ENCODE data around the gene EFCAB6.

- no peak for TF ChIP-seq CTCF (conservative IDR thresholded peaks at IDR 0.05; ENCODE audit: low read depth, low read length)
- no peak for TF ChIP-seq MXI1 (IDR thresholded peaks at IDR 0.05; ENCODE audit: borderline replicate concordance, low read depth, low read length)
- TF ChIP-seq MAZ (IDR thresholded peaks at IDR 0.05; ENCODE audit: borderline replicate concordance, low read depth, low read length) = no peak
- TF ChIP-seq USF2 (IDR thresholded peaks at IDR 0.05; ENCODE audit: low read depth, low read length) = no peak
- TF ChIP-seq FOS (IDR thresholded peaks at IDR 0.05; ENCODE audit: low read depth, low read length) = no peak
- no peak for TF ChIP-seq RCOR1 (IDR thresholded peaks at IDR 0.05; ENCODE audit: insufficient replicate concordance, low read length)
- TF ChIP-seq BHLHE40 (IDR thresholded peaks at IDR 0.05; ENCODE audit: low read depth, low read length) = no peak
These were observed 244.3 kb downstream of the EFCAB6 start for GRCh38 chr22:43567691-43568324.
